ENCODE results near the gene C15orf61. TPM values are rescaled to one million over a fixed set of nuclear protein-coding genes. Genes with fewer than 3 reads are reported as not detected.

The C15orf61 gene
- total RNA-seq, 1 experiment from 2014 or later, result 6.5 TPM

DNA sequence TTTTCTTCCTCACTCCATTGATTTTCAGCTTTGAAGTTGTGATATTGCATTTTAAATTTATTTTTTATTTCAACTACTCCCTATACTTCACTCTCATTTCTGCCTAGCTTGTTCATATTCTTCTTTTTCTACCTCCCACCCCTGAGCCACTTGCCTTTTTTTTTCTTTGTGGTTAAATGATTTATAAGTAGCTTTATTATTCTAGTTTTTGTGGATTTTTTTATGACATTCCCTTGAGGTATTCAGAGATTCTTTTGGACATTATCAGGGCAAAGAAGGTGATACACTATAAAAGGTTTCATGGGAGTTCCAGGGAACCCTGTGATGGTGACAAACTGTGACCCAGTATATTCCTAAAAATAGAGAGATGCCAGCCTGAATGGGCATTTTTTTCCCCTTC is 3.3 kb downstream of the C15orf61 start:
- CTCF ChIA-PET, result no interaction called here
- H3K79me2 ChIP-seq (ENCODE audit: low read depth), result peaks cover 46% of the 10 kb centered on the region
- no peak overlapping the region for H2AFZ ChIP-seq
- H3K9me2 ChIP-seq (ENCODE audit: insufficient read depth), result no peaks in the 10 kb centered on the region
- DNase-seq, result no peak
- H3K4me1 ChIP-seq (replicated peaks; ENCODE audit: insufficient read depth), result peaks cover 17% of the 10 kb centered on the region
- no peaks in the 10 kb centered on the region for H3K9me3 ChIP-seq (ENCODE audit: insufficient read depth, low read depth)
- H3K4me2 ChIP-seq, result no peak overlapping the region
- TF ChIP-seq, protein P1, sequence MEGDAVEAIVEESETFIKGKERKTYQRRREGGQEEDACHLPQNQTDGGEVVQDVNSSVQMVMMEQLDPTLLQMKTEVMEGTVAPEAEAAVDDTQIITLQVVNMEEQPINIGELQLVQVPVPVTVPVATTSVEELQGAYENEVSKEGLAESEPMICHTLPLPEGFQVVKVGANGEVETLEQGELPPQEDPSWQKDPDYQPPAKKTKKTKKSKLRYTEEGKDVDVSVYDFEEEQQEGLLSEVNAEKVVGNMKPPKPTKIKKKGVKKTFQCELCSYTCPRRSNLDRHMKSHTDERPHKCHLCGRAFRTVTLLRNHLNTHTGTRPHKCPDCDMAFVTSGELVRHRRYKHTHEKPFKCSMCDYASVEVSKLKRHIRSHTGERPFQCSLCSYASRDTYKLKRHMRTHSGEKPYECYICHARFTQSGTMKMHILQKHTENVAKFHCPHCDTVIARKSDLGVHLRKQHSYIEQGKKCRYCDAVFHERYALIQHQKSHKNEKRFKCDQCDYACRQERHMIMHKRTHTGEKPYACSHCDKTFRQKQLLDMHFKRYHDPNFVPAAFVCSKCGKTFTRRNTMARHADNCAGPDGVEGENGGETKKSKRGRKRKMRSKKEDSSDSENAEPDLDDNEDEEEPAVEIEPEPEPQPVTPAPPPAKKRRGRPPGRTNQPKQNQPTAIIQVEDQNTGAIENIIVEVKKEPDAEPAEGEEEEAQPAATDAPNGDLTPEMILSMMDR (conservative IDR thresholded peaks at IDR 0.05), result no peak
- TF ChIP-seq EZH2 (IDR thresholded peaks at IDR 0.05; ENCODE audit: low read depth), result no peak
- H4K20me1 ChIP-seq (ENCODE audit: insufficient read depth), result peaks cover 11% of the 10 kb centered on the region
- no TSS peak for BruUV-seq (replicated peaks)
- intact Hi-C loops (cut with micrococcal nuclease; ENCODE audit: unreplicated experiment), result loop anchor here (5.0 kb wide), 1 partner anchor 313 kb away; no protein-coding TSS in a partner anchor
- H3K27ac ChIP-seq, result no peak overlapping the region
- H3K4me3 ChIP-seq, result no peak overlapping the region
- H3K27me3 ChIP-seq (ENCODE audit: insufficient read depth, low read depth), result no peaks in the 10 kb centered on the region
- peaks cover 25% of the 10 kb centered on the region for H3F3A ChIP-seq (ENCODE audit: insufficient read depth, low read depth)
- 0 out of 2 replicates have a peak, but pooled peaks cover 7% of the 10 kb centered on the region for H3K36me3 ChIP-seq (ENCODE audit: low read depth)
- POLR2A ChIA-PET (ENCODE audit: unreplicated experiment), result interaction anchor here (0.5 to 0.7 kb wide), 2 partner anchors 9 to 73 kb away, joined by 4 to 6 read pairs; no protein-coding TSS in a partner anchor

DNA sequence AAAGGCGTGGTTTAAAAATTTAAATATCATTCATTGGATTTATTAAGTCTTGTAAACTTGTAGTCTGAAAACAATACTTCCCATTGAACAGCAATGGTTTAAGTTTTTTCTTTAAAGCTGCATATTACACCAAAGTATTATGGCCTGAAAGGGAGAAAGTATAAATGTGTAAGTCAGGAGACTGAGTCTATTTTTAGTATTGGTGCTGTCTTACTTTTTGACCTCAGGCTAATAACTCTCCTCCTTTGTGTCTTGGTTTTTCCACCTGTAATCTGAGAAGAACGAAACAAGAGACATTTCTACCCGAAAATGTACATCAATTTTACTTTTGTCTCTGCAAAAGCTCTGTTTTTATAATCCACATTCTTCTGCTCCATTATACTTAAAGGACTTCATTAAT is 7.6 kb downstream of the C15orf61 start:
- Histone ChIP-seq H3K9me2 (ENCODE audit: insufficient read depth) (no peaks in the 10 kb centered on the region), H3K4me1 (replicated peaks; ENCODE audit: insufficient read depth) (peaks cover 5% of the 10 kb centered on the region; the same call in 1 of the 2 replicates), H2AFZ (no peak overlapping the region), H3K79me2 (ENCODE audit: low read depth) (peaks cover 25% of the 10 kb centered on the region), H3K36me3 (ENCODE audit: low read depth) (0 out of 2 replicates have a peak, but pooled peaks cover 7% of the 10 kb centered on the region), H3K9me3 (ENCODE audit: insufficient read depth, low read depth) (no peaks in the 10 kb centered on the region), H3K4me3 (no peak overlapping the region), H3K27me3 (ENCODE audit: insufficient read depth, low read depth) (no peaks in the 10 kb centered on the region), H4K20me1 (ENCODE audit: insufficient read depth) (peaks cover under 1% of the 10 kb centered on the region; the same call in 1 of the 2 replicates), H3K4me2 (no peak overlapping the region), H3K27ac (no peak overlapping the region), H3F3A (ENCODE audit: insufficient read depth, low read depth) (no peaks in the 10 kb centered on the region)
- CTCF ChIA-PET, result no interaction called here
- POLR2A ChIA-PET (ENCODE audit: unreplicated experiment), result no interaction called here
- intact Hi-C loops (cut with micrococcal nuclease; ENCODE audit: unreplicated experiment), result no loop called here
- no peak for DNase-seq
- TF ChIP-seq, protein P1 (conservative IDR thresholded peaks at IDR 0.05), result no peak
- no peak for TF ChIP-seq EZH2 (IDR thresholded peaks at IDR 0.05; ENCODE audit: low read depth)
- BruUV-seq (replicated peaks), result no TSS peak

DNA sequence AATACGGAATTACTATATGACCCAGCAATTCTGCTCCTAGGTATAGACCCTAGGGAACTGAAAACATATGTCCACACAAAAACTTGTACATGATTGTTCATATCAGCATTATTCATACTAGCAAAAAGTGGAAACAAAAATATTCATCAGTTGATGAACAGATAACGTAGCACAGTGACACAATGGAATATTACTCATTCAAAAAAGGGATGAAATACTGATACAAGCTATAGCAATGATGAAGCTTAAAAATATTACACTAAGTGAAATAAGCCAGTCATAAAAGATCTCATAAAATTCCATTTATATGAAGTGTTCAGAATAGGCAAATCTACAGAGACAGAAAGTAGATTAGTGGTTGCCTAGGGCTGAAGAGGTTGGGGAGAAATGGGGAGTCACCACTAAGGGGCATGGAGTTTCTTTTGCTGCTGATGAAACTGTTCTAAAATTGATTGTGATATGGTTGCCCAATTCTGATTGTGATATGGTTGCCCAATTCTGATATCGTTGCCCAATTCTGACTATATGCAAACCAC is 10.5 kb downstream of the C15orf61 start:
- Histone ChIP-seq H3K4me3 (no peak overlapping the region), H3K27me3 (ENCODE audit: insufficient read depth, low read depth) (no peaks in the 10 kb centered on the region), H3K9me3 (ENCODE audit: insufficient read depth, low read depth) (no peaks in the 10 kb centered on the region), H3K79me2 (ENCODE audit: low read depth) (no peaks in the 10 kb centered on the region), H3K36me3 (ENCODE audit: low read depth) (0 out of 2 replicates have a peak, but pooled peaks cover 7% of the 10 kb centered on the region), H3F3A (ENCODE audit: insufficient read depth, low read depth) (no peaks in the 10 kb centered on the region), H4K20me1 (ENCODE audit: insufficient read depth) (no peaks in the 10 kb centered on the region), H3K4me2 (no peak overlapping the region), H3K4me1 (replicated peaks; ENCODE audit: insufficient read depth) (no peaks in the 10 kb centered on the region), H3K9me2 (ENCODE audit: insufficient read depth) (no peaks in the 10 kb centered on the region), H3K27ac (peak overlapping the region; percentile 54), H2AFZ (no peak overlapping the region)
- intact Hi-C loops (cut with micrococcal nuclease; ENCODE audit: unreplicated experiment), result no loop called here
- no TSS peak for BruUV-seq (replicated peaks)
- CTCF ChIA-PET, result no interaction called here
- peak in 1 of 2 experiments; percentile 67 for DNase-seq
- POLR2A ChIA-PET (ENCODE audit: unreplicated experiment), result interaction anchor here (1.1 kb wide), 1 partner anchor 9 kb away, joined by 6 read pairs; no protein-coding TSS in a partner anchor
- TF ChIP-seq, protein P1 (conservative IDR thresholded peaks at IDR 0.05), result no peak
- no peak for TF ChIP-seq EZH2 (IDR thresholded peaks at IDR 0.05; ENCODE audit: low read depth)
